HL-60 (cell line): ENCODE measurements around the gene PEF1.

Experiments
- DNase-seq, 2 experiments: peaks; one replicate each; pipeline ENCODE4 v3.0.0-alpha.2; 2010 to 2020; ENCODE audit warnings: low read depth in 1 of 2, low spot score in 1 of 2
- H3K27ac ChIP-seq: fragments of 250-450 bp; sonication (Bioruptor Pico); replicated peaks from 2 replicates; pipeline ENCODE4 v1.5.1; 2020; ENCODE audit warnings: mild to moderate bottlenecking, moderate library complexity
- H3K27me3 ChIP-seq: fragments of 250-450 bp; sonication (Bioruptor Pico); 2 replicates; pipeline ENCODE4 v1.5.1; 2021; ENCODE audit warnings: mild to moderate bottlenecking, moderate library complexity; ENCODE audit not compliant: insufficient read depth, poor library complexity, severe bottlenecking
- H3K4me3 ChIP-seq: replicated peaks from 2 replicates; pipeline ENCODE4 v1.5.1; 2011; ENCODE audit warnings: mild to moderate bottlenecking, control low read depth, low read length; ENCODE audit not compliant: insufficient read depth
- GABPA ChIP-seq: IDR thresholded peaks from 2 replicates; pipeline ENCODE4 v1.6.1; 2012; ENCODE audit warnings: low read depth
- POLR2AphosphoS5 ChIP-seq: IDR thresholded peaks from 2 replicates; pipeline ENCODE4 v1.6.1; 2012; ENCODE audit warnings: low read depth
- SPI1 ChIP-seq: IDR thresholded peaks from 2 replicates; pipeline ENCODE4 v1.6.1; 2012; ENCODE audit warnings: low read depth, mild to moderate bottlenecking, borderline replicate concordance
- TF ChIP-seq, protein P1 (sequence below): IDR thresholded peaks from 2 replicates; pipeline ENCODE4 v1.6.1; 2012; ENCODE audit warnings: low read depth; ENCODE audit not compliant: insufficient replicate concordance
- TF ChIP-seq, protein P2 (sequence below): IDR thresholded peaks from one replicate; pipeline ENCODE4 v1.5.1; 2011; ENCODE audit warnings: low read length, control low read depth, inconsistent platforms; ENCODE audit not compliant: insufficient read depth

Gene PEF1

DNA sequence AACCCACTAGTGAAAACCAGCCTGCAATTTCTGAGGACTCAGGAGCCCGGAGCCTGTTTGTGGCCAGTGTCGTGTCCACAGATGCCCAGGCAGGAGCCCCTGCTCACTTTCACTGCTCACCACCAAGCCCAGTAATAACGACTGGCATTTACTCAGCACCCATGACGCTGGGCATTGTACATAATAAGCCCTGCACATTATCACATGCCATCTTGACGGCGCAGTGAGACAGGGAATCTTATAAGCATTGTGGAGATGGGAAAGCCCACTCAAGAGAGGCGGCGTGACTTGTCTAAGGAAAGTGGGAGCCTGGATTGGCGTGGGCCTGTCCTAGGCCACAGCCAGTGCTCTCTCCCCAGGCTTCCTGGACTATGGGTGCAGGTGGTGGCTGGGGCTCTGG lies 28.8 kb upstream of the PEF1 start:
- TF ChIP-seq GABPA (no peak), SPI1 (no peak), POLR2AphosphoS5 (no peak)
- TF ChIP-seq, protein P1, sequence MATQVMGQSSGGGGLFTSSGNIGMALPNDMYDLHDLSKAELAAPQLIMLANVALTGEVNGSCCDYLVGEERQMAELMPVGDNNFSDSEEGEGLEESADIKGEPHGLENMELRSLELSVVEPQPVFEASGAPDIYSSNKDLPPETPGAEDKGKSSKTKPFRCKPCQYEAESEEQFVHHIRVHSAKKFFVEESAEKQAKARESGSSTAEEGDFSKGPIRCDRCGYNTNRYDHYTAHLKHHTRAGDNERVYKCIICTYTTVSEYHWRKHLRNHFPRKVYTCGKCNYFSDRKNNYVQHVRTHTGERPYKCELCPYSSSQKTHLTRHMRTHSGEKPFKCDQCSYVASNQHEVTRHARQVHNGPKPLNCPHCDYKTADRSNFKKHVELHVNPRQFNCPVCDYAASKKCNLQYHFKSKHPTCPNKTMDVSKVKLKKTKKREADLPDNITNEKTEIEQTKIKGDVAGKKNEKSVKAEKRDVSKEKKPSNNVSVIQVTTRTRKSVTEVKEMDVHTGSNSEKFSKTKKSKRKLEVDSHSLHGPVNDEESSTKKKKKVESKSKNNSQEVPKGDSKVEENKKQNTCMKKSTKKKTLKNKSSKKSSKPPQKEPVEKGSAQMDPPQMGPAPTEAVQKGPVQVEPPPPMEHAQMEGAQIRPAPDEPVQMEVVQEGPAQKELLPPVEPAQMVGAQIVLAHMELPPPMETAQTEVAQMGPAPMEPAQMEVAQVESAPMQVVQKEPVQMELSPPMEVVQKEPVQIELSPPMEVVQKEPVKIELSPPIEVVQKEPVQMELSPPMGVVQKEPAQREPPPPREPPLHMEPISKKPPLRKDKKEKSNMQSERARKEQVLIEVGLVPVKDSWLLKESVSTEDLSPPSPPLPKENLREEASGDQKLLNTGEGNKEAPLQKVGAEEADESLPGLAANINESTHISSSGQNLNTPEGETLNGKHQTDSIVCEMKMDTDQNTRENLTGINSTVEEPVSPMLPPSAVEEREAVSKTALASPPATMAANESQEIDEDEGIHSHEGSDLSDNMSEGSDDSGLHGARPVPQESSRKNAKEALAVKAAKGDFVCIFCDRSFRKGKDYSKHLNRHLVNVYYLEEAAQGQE = no peak
- TF ChIP-seq, protein P2, sequence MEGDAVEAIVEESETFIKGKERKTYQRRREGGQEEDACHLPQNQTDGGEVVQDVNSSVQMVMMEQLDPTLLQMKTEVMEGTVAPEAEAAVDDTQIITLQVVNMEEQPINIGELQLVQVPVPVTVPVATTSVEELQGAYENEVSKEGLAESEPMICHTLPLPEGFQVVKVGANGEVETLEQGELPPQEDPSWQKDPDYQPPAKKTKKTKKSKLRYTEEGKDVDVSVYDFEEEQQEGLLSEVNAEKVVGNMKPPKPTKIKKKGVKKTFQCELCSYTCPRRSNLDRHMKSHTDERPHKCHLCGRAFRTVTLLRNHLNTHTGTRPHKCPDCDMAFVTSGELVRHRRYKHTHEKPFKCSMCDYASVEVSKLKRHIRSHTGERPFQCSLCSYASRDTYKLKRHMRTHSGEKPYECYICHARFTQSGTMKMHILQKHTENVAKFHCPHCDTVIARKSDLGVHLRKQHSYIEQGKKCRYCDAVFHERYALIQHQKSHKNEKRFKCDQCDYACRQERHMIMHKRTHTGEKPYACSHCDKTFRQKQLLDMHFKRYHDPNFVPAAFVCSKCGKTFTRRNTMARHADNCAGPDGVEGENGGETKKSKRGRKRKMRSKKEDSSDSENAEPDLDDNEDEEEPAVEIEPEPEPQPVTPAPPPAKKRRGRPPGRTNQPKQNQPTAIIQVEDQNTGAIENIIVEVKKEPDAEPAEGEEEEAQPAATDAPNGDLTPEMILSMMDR = no peak
- Histone ChIP-seq H3K27me3 (peaks cover 15% of the 10 kb centered on the region), H3K27ac (no peak overlapping the region), H3K4me3 (no peak overlapping the region)
- DNase-seq = no peak

DNA sequence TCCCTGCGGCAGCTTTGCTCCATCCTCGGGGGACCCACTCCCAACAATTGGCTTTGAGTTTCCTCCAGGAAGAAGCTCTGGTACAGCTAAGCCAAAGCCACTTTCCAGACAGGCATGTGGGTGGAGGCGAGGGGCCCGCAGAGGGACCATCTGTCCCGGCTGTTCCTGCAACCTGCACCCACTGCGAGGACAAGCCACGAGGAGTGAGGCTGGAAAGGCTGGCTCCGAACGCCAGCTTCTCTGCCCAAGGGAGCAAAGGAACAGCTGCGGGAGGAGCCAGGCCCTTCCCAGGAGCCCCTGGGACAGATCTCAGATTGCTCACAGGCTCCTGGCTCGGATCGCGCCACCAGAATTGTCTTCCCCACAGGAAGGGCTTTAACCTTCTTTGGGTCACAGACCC lies 28.3 kb upstream of the PEF1 start:
- H3K27me3 ChIP-seq = peaks cover 15% of the 10 kb centered on the region
- TF ChIP-seq POLR2AphosphoS5 = no peak
- no peak for TF ChIP-seq GABPA
- TF ChIP-seq, protein P2 = no peak
- TF ChIP-seq, protein P1 = no peak
- no peak for TF ChIP-seq SPI1
- no peak for DNase-seq
- H3K4me3 ChIP-seq = no peak overlapping the region
- no peak overlapping the region for H3K27ac ChIP-seq

DNA sequence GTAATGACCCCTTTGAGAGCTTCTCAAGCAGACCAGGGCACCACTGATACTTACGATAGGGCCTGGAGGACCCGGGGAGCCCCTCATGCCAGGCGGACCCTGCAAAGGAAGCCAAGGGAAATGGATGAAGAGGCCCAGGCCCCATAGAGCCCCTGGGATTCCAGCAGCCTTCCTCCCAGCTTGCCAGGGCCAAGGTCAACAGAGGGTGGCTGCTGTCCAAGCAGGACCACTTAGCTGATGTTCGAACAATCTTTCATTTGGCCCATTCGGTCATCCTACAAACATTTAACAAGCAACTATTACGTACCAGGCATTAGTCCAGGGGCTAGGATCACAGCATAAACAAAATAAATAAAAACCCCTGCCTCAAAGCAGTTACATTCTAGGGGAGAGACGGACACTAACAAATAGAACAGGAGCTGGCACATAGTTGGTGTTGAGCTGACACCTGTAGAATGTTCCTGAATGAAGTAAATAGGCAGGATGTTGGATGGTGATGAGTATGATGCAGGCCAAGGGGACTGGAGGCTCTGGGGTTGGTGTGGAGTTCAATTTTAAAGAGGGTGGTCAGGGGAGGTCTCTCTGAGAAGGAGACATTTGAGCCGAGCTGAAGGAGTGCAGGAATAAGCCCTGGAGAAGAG lies 27.0 kb upstream of the PEF1 start:
- TF ChIP-seq SPI1 (no peak), POLR2AphosphoS5 (no peak), GABPA (no peak)
- TF ChIP-seq, protein P1 = no peak
- TF ChIP-seq, protein P2 = no peak
- Histone ChIP-seq H3K27ac (no peak overlapping the region), H3K4me3 (no peak overlapping the region), H3K27me3 (peaks cover 15% of the 10 kb centered on the region)
- no peak for DNase-seq
